HG02623 (cell line): ENCODE data around the gene PPHLN1.
"Not testable (repeated sequence)": the region's sequence is repeated elsewhere in the genome, so short reads cannot be mapped to it uniquely, and the experiment has no call there.

Experiments used
- ATAC-seq: cut with Tn5 transposase; IDR thresholded peaks from one replicate; pipeline ENCODE4 v1.9.1; 2021; ENCODE audit warnings: moderate library complexity; ENCODE audit not compliant: unreplicated experiment

Gene PPHLN1

GRCh38 chr12:42365486-42365885, 39.5 kb downstream of the PPHLN1 start:
- no peak for ATAC-seq

- no peak for ATAC-seq
Measured at GRCh38 chr12:42370013-42370412, 44.0 kb downstream of the PPHLN1 start.

- ATAC-seq: peak; percentile 73
Measured at GRCh38 chr12:42372154-42372791, 46.3 kb downstream of the PPHLN1 start.

- no peak for ATAC-seq
Measured at GRCh38 chr12:42373669-42374068, 47.7 kb downstream of the PPHLN1 start.

GRCh38 chr12:42380733-42381132, 54.8 kb downstream of the PPHLN1 start:
- ATAC-seq: no peak

GRCh38 chr12:42382013-42382696, 56.2 kb downstream of the PPHLN1 start:
- ATAC-seq: no peak

- no peak for ATAC-seq
Measured at GRCh38 chr12:42385326-42385841, 59.4 kb downstream of the PPHLN1 start.

- ATAC-seq: no peak
Measured at GRCh38 chr12:42386308-42386707, 60.3 kb downstream of the PPHLN1 start.

- ATAC-seq: not testable (repeated sequence)
Measured at GRCh38 chr12:42388086-42388485, 62.1 kb downstream of the PPHLN1 start.

- ATAC-seq: no peak
Measured at GRCh38 chr12:42394429-42394828, 68.5 kb downstream of the PPHLN1 start.

- no peak for ATAC-seq
Measured at GRCh38 chr12:42396473-42397259, 70.7 kb downstream of the PPHLN1 start.

- ATAC-seq: no peak
Measured at GRCh38 chr12:42402821-42403411, 76.9 kb downstream of the PPHLN1 start.

GRCh38 chr12:42407306-42407705, 81.3 kb downstream of the PPHLN1 start:
- ATAC-seq: no peak

GRCh38 chr12:42409471-42409870, 83.5 kb downstream of the PPHLN1 start:
- no peak for ATAC-seq

- no peak for ATAC-seq
Measured at GRCh38 chr12:42410340-42410739, 84.4 kb downstream of the PPHLN1 start.

- no peak for ATAC-seq
Measured at GRCh38 chr12:42420395-42420794, 94.4 kb downstream of the PPHLN1 start.

GRCh38 chr12:42421844-42422779, 96.1 kb downstream of the PPHLN1 start:
- peak; percentile 92 for ATAC-seq

- no peak for ATAC-seq
Measured at GRCh38 chr12:42422785-42423184, 96.8 kb downstream of the PPHLN1 start.

- ATAC-seq: no peak
Measured at GRCh38 chr12:42426746-42427145, 100.8 kb downstream of the PPHLN1 start.

GRCh38 chr12:42428850-42429249, 102.9 kb downstream of the PPHLN1 start:
- ATAC-seq: no peak
